Measurements from ENCODE around the gene ALDH7A1. TPM values are rescaled to one million over a fixed set of nuclear protein-coding genes. Genes with fewer than 3 reads are reported as not detected.

The ALDH7A1 gene
- total and polyA plus RNA-seq, 10 of the 15 experiments (the other 5 are each of a cell fraction or from before 2014, with no cell fraction given) = 0.18 to 1.0 (median 0.41) TPM; not detected in 1

DNA sequence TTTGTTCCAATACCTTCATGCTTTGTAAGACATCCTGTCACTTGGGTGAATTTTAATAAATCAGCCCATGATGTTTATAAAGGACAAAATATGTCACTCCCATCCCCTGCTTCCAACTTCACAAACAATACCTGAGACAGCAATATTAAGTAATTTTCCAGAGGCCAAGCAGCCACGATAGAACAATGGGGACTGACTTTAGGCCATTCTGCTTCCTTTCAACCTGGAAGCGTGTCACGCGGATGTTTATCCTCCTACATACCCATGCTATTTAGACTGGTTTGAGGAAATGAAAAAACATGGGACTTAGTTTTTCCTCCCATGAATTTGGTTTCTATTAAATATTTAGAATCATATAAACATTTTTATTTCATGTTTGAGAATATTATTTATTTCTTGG, 88.9 kb downstream of the ALDH7A1 start:
- DNase-seq (ENCODE audit: low read depth, low spot score) = no peak
- no peaks in the 10 kb centered on the region for H3K36me3 ChIP-seq (ENCODE audit: control insufficient read depth in 2 of 2, insufficient read depth in 2 of 2, low read length in 1 of 2)
- in situ Hi-C loops (cut with MboI) (no loop called here), intact Hi-C loops (cut with micrococcal nuclease; ENCODE audit: unreplicated experiment) (no loop called here)
- no peaks in the 10 kb centered on the region for H4K20me1 ChIP-seq (ENCODE audit: control insufficient read depth, insufficient read depth)
- TF ChIP-seq BACH1 (IDR thresholded peaks at IDR 0.05; ENCODE audit: borderline replicate concordance) = no peak
- TF ChIP-seq, protein P1, sequence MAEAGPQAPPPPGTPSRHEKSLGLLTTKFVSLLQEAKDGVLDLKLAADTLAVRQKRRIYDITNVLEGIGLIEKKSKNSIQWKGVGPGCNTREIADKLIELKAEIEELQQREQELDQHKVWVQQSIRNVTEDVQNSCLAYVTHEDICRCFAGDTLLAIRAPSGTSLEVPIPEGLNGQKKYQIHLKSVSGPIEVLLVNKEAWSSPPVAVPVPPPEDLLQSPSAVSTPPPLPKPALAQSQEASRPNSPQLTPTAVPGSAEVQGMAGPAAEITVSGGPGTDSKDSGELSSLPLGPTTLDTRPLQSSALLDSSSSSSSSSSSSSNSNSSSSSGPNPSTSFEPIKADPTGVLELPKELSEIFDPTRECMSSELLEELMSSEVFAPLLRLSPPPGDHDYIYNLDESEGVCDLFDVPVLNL (IDR thresholded peaks at IDR 0.05; ENCODE audit: low read depth, low read length) = no peak
- no peak for TF ChIP-seq JUNB (IDR thresholded peaks at IDR 0.05)
- no peak for TF ChIP-seq ESRRA (IDR thresholded peaks at IDR 0.05; ENCODE audit: low read length)
- no peak for TF ChIP-seq RUNX3 (IDR thresholded peaks at IDR 0.05; ENCODE audit: low read length)
- no peak for TF ChIP-seq SMARCA5 (IDR thresholded peaks at IDR 0.05)
- TF ChIP-seq SIX5 (IDR thresholded peaks at IDR 0.05; ENCODE audit: low read depth, low read length, severe bottlenecking) = no peak
- TF ChIP-seq CHD4 (IDR thresholded peaks at IDR 0.05) = no peak
- no peak for TF ChIP-seq ZSCAN29 (IDR thresholded peaks at IDR 0.05)
- TF ChIP-seq CREM (IDR thresholded peaks at IDR 0.05; ENCODE audit: low read depth) = no peak
- TF ChIP-seq ATF3 (IDR thresholded peaks at IDR 0.05; ENCODE audit: borderline replicate concordance, extremely low read depth, low read depth, low read length) = no peak
- TF ChIP-seq ZNF24 (IDR thresholded peaks at IDR 0.05) = no peak
- no peak for TF ChIP-seq SUPT20H (IDR thresholded peaks at IDR 0.05; ENCODE audit: borderline replicate concordance, control insufficient read depth, low read depth, low read length)
- no peak for TF ChIP-seq HCFC1 (IDR thresholded peaks at IDR 0.05; ENCODE audit: low read length)
- no peak for TF ChIP-seq WRNIP1 (IDR thresholded peaks at IDR 0.05; ENCODE audit: borderline replicate concordance, low read depth, low read length)
- H3K4me3 ChIP-seq = no peak overlapping the region
- H3K79me2 ChIP-seq (ENCODE audit: control insufficient read depth, insufficient read depth, low read length) = no peaks in the 10 kb centered on the region
- no peak overlapping the region for H3K9ac ChIP-seq (ENCODE audit: control insufficient read depth, insufficient read depth, low read length)
- CTCF ChIA-PET = no interaction called here
- H3K9me3 ChIP-seq (replicated peaks; ENCODE audit: control insufficient read depth, insufficient read depth, low read length) = no peaks in the 10 kb centered on the region
- POLR2A ChIA-PET = no interaction called here
- H3K27ac ChIP-seq (ENCODE audit: control insufficient read depth, insufficient read depth) = no peak overlapping the region
- H3K27me3 ChIP-seq (replicated peaks in 1 of 2; ENCODE audit: control insufficient read depth in 2 of 2, insufficient read depth in 2 of 2, low read length in 1 of 2) = no peaks in the 10 kb centered on the region
- no peak overlapping the region for H2AFZ ChIP-seq (ENCODE audit: control insufficient read depth, low read depth, low read length)
- no peak for ATAC-seq
- no peak overlapping the region for H3K4me2 ChIP-seq (ENCODE audit: control insufficient read depth, insufficient read depth)
- SMC1A ChIA-PET (ENCODE audit: uncharacterized antibody, unreplicated experiment) = no interaction called here
- FAIRE-seq = no peak
- 97% methylated on average over 4 of the region's 4 CpGs for WGBS (ENCODE audit: insufficient coverage, insufficient replicate concordance, low lambda C conversion rate, missing lambda C conversion rate)
- RAD21 ChIA-PET (ENCODE audit: unreplicated experiment) = no interaction called here
- no TSS peak for BruUV-seq (replicated peaks)
- H3K4me1 ChIP-seq (ENCODE audit: control insufficient read depth, insufficient read depth, low read length) = no peaks in the 10 kb centered on the region
